ENCODE results near the gene PROSER3.

GRCh38 chr19:35760711-35761349 is 2.9 kb downstream of the PROSER3 start:
- TF ChIP-seq CTCF (IDR thresholded peaks at IDR 0.05) (no peak), POLR2A (IDR thresholded peaks at IDR 0.05) (no peak)

Measured in adrenal gland (tissue), 5 donors.